ENCODE results near the gene WASF1. TPM values are rescaled to one million over a fixed set of nuclear protein-coding genes. Genes with fewer than 3 reads are reported as not detected.

WASF1 gene
- total and polyA plus RNA-seq, 2 experiments from 2014 or later = 27.4 to 30.5 TPM

- H3K27ac ChIP-seq (ENCODE audit: low read depth) = no peak overlapping the region
- no peaks in the 10 kb centered on the region for H3K9me2 ChIP-seq (ENCODE audit: insufficient read depth)
- no peak overlapping the region for H3K4me2 ChIP-seq
- ATAC-seq = no peak
- H3K9me3 Mint-ChIP-seq = no peaks in the 10 kb centered on the region
- H4K20me1 ChIP-seq (replicated peaks; ENCODE audit: insufficient read depth) = no peaks in the 10 kb centered on the region
- H3K27ac Mint-ChIP-seq = no peak overlapping the region
- no peaks in the 10 kb centered on the region for H3K79me2 ChIP-seq (replicated peaks; ENCODE audit: insufficient read depth)
- H3K36me3 Mint-ChIP-seq (ENCODE audit: low read depth) = peaks cover 14% of the 10 kb centered on the region
- H3F3A ChIP-seq (replicated peaks; ENCODE audit: low read depth) = no peaks in the 10 kb centered on the region
- no peak for TF ChIP-seq EZH2phosphoT487 (IDR thresholded peaks at IDR 0.05; ENCODE audit: unreplicated experiment)
- TF ChIP-seq CREB1 (CRISPR knock-in tag; IDR thresholded peaks at IDR 0.05; ENCODE audit: low read depth) = no peak
- TF ChIP-seq ETS1 (IDR thresholded peaks at IDR 0.05) = no peak
- TF ChIP-seq ZNF114 (CRISPR knock-in tag; IDR thresholded peaks at IDR 0.05) = no peak
- TF ChIP-seq JUNB (IDR thresholded peaks at IDR 0.05; ENCODE audit: unreplicated experiment) = no peak
- TF ChIP-seq REST (IDR thresholded peaks at IDR 0.05; ENCODE audit: unreplicated experiment) = no peak
- no peak for TF ChIP-seq NANOG (IDR thresholded peaks at IDR 0.05; ENCODE audit: borderline replicate concordance)
- TF ChIP-seq ZNF331 (CRISPR knock-in tag; IDR thresholded peaks at IDR 0.05; ENCODE audit: low read depth) = no peak
- TF ChIP-seq EZH2 (IDR thresholded peaks at IDR 0.05; ENCODE audit: low read depth, unreplicated experiment) = no peak
- no peak for TF ChIP-seq POLR2AphosphoS5 (IDR thresholded peaks at IDR 0.05; ENCODE audit: low read depth)
- TF ChIP-seq STAT1 (IDR thresholded peaks at IDR 0.05; ENCODE audit: unreplicated experiment) = no peak
- TF ChIP-seq ZNF462 (CRISPR knock-in tag; IDR thresholded peaks at IDR 0.05) = no peak
- no peak for TF ChIP-seq CTCF (conservative IDR thresholded peaks at IDR 0.05; ENCODE audit: low read depth in 2 of 2)
- peaks cover 8% of the 10 kb centered on the region; the same call in 2 of the 3 replicates for H3K4me1 Mint-ChIP-seq
- H3K4me3 Mint-ChIP-seq = no peak overlapping the region
- H3K4me1 ChIP-seq (ENCODE audit: insufficient read depth) = no peaks in the 10 kb centered on the region
- H3K27me3 Mint-ChIP-seq (ENCODE audit: insufficient read depth, low read depth, poor library complexity) = no peaks in the 10 kb centered on the region
- H2AFZ ChIP-seq = no peak overlapping the region
- no peak for DNase-seq (ENCODE audit: low spot score)
- H3K36me3 ChIP-seq (ENCODE audit: insufficient read depth) = no peaks in the 10 kb centered on the region; the same call in 1 of the 2 replicates
- H3K4me3 ChIP-seq = no peak overlapping the region
- no peaks in the 10 kb centered on the region for H3K27me3 ChIP-seq (ENCODE audit: insufficient read depth)
These were observed 74.2 kb downstream of the WASF1 start for GRCh38 chr6:110105296-110105695.

Data from GM23338 (cell line).